ENCODE results near the gene CMKLR1. TPM values are rescaled to one million over a fixed set of nuclear protein-coding genes. Genes with fewer than 3 reads are reported as not detected.

CMKLR1 gene
- total and polyA plus RNA-seq, 4 donors: 0.67 to 13.7 (median 5.8) TPM

DNA sequence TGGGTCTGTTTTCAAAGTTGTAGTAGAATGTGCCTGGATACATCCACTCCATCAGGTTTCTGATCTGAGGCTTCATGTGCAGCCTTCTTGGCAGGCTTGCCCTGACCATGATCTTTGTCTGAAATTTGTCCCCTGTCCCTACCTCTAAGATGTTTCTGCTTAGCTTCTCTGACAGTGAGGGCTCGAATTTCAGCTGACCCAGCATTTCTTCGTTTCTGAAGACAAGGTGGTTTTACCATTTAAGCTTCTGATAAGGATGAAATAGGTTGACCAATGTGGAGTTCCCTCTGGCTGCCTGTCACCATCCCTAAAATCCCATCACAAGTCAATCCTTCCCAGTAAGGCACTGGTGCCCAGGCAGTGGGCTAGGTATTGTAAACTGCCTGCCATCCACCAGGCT, 57.0 kb downstream of the CMKLR1 start:
- no peak overlapping the region for H3K4me3 ChIP-seq (ENCODE audit: low read depth in 1 of 3, low read length in 3 of 3)
- no peak overlapping the region for H3K9ac ChIP-seq (ENCODE audit: low read depth in 1 of 2, low read length in 2 of 2)
- H3K4me1 ChIP-seq (ENCODE audit: control insufficient read depth in 4 of 4, insufficient read depth in 4 of 4, low read length in 3 of 4): no peaks in the 10 kb centered on the region
- TF ChIP-seq RAD21 (IDR thresholded peaks at IDR 0.05): no peak
- TF ChIP-seq SP1 (IDR thresholded peaks at IDR 0.05): no peak
- no peaks in the 10 kb centered on the region for H3K36me3 ChIP-seq (ENCODE audit: control insufficient read depth in 4 of 4, insufficient read depth in 3 of 4, low read depth in 1 of 4, low read length in 3 of 4)
- H3K9me3 ChIP-seq (ENCODE audit: control insufficient read depth in 4 of 4, low read length in 3 of 4): no peaks in the 10 kb centered on the region
- peaks cover 0 to 4% (median 0%) of the 10 kb centered on the region in 4 donors for H3K27me3 ChIP-seq (ENCODE audit: control insufficient read depth in 4 of 4, insufficient read depth in 4 of 4, low read length in 3 of 4)
- no peak for DNase-seq (ENCODE audit: low spot score)
- WGBS: 14% methylated on average over 2 of the region's 2 CpGs
- no peak overlapping the region for H3K27ac ChIP-seq (ENCODE audit: low read depth in 1 of 2, low read length in 2 of 2)

DNA sequence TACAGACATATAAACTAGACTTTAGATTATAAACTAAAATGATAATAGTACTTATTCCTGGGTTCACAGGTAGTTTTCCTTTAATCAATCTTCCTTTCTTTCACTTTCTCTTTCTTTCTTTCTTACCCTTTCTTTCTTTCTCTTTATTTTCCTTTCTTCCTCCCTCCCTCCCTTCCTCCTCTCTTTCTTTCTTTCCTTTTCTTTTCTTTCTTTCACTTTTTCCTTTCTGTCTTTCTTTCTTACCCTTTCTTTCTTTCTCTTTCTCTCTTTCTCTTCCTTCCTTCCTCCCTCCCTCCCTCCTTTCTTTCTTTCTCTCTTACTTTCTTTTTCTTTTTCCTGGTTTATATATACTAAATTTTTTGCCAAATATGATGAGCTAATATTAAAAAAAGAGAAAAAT, 61.5 kb downstream of the CMKLR1 start:
- H3K36me3 ChIP-seq (ENCODE audit: control insufficient read depth in 4 of 4, insufficient read depth in 3 of 4, low read depth in 1 of 4, low read length in 3 of 4): no peaks in the 10 kb centered on the region
- no peak overlapping the region for H3K9ac ChIP-seq (ENCODE audit: low read depth in 1 of 2, low read length in 2 of 2)
- no peaks in the 10 kb centered on the region for H3K4me1 ChIP-seq (ENCODE audit: control insufficient read depth in 4 of 4, insufficient read depth in 4 of 4, low read length in 3 of 4)
- H3K27ac ChIP-seq (ENCODE audit: low read depth in 1 of 2, low read length in 2 of 2): no peak overlapping the region
- H3K4me3 ChIP-seq (ENCODE audit: low read depth in 1 of 3, low read length in 3 of 3): no peak overlapping the region
- H3K9me3 ChIP-seq (ENCODE audit: control insufficient read depth in 4 of 4, low read length in 3 of 4): peaks cover 0 to 5% (median 2%) of the 10 kb centered on the region in 4 donors
- TF ChIP-seq YY1 (IDR thresholded peaks at IDR 0.05) (no peak), SP1 (IDR thresholded peaks at IDR 0.05) (no peak), NR2F2 (IDR thresholded peaks at IDR 0.05) (no peak), RAD21 (IDR thresholded peaks at IDR 0.05) (no peak), FOXA2 (IDR thresholded peaks at IDR 0.05) (no peak), RXRA (IDR thresholded peaks at IDR 0.05) (no peak)
- TF ChIP-seq, protein P1, sequence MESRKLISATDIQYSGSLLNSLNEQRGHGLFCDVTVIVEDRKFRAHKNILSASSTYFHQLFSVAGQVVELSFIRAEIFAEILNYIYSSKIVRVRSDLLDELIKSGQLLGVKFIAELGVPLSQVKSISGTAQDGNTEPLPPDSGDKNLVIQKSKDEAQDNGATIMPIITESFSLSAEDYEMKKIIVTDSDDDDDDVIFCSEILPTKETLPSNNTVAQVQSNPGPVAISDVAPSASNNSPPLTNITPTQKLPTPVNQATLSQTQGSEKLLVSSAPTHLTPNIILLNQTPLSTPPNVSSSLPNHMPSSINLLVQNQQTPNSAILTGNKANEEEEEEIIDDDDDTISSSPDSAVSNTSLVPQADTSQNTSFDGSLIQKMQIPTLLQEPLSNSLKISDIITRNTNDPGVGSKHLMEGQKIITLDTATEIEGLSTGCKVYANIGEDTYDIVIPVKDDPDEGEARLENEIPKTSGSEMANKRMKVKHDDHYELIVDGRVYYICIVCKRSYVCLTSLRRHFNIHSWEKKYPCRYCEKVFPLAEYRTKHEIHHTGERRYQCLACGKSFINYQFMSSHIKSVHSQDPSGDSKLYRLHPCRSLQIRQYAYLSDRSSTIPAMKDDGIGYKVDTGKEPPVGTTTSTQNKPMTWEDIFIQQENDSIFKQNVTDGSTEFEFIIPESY (IDR thresholded peaks at IDR 0.05): no peak
- no peak for DNase-seq (ENCODE audit: low spot score)
- H3K27me3 ChIP-seq (ENCODE audit: control insufficient read depth in 4 of 4, insufficient read depth in 4 of 4, low read length in 3 of 4): peaks cover 0 to 4% (median 2%) of the 10 kb centered on the region in 4 donors

DNA sequence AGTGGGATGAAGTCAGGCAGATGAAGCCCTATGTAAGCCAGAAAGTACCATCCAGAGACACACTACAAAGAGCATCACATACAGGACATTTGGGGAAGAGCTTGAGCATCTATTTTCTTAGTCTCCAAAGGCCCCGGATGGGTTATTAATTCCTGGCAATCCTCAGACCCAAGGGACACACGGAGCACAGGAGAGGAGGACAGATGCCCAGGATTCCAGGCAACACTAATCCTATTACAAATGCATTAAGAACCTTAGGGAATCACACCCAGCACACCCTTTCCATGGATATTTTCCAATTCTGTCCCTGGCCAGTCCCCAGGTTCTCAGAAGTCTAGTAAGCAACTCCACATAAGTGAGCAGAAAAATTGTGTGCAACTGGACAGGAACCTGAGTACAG, 65.9 kb downstream of the CMKLR1 start:
- no peak overlapping the region for H3K4me3 ChIP-seq (ENCODE audit: low read depth in 1 of 3, low read length in 3 of 3)
- no peak overlapping the region for H3K9ac ChIP-seq (ENCODE audit: low read depth in 1 of 2, low read length in 2 of 2)
- peaks cover 0 to 5% (median 3%) of the 10 kb centered on the region in 4 donors for H3K9me3 ChIP-seq (ENCODE audit: control insufficient read depth in 4 of 4, low read length in 3 of 4)
- TF ChIP-seq JUND (IDR thresholded peaks at IDR 0.05) (no peak), YY1 (IDR thresholded peaks at IDR 0.05) (no peak), FOXA1 (IDR thresholded peaks at IDR 0.05) (no peak)
- DNase-seq (ENCODE audit: low spot score): no peak
- H3K27me3 ChIP-seq (ENCODE audit: control insufficient read depth in 4 of 4, insufficient read depth in 4 of 4, low read length in 3 of 4): peaks cover 0 to 3% (median 0%) of the 10 kb centered on the region in 4 donors
- no peak overlapping the region for H3K27ac ChIP-seq (ENCODE audit: low read depth in 1 of 2, low read length in 2 of 2)
- H3K36me3 ChIP-seq (ENCODE audit: control insufficient read depth in 4 of 4, insufficient read depth in 3 of 4, low read depth in 1 of 4, low read length in 3 of 4): no peaks in the 10 kb centered on the region
- H3K4me1 ChIP-seq (ENCODE audit: control insufficient read depth in 4 of 4, insufficient read depth in 4 of 4, low read length in 3 of 4): no peaks in the 10 kb centered on the region
- 55% methylated on average over 2 of the region's 2 CpGs for WGBS

DNA sequence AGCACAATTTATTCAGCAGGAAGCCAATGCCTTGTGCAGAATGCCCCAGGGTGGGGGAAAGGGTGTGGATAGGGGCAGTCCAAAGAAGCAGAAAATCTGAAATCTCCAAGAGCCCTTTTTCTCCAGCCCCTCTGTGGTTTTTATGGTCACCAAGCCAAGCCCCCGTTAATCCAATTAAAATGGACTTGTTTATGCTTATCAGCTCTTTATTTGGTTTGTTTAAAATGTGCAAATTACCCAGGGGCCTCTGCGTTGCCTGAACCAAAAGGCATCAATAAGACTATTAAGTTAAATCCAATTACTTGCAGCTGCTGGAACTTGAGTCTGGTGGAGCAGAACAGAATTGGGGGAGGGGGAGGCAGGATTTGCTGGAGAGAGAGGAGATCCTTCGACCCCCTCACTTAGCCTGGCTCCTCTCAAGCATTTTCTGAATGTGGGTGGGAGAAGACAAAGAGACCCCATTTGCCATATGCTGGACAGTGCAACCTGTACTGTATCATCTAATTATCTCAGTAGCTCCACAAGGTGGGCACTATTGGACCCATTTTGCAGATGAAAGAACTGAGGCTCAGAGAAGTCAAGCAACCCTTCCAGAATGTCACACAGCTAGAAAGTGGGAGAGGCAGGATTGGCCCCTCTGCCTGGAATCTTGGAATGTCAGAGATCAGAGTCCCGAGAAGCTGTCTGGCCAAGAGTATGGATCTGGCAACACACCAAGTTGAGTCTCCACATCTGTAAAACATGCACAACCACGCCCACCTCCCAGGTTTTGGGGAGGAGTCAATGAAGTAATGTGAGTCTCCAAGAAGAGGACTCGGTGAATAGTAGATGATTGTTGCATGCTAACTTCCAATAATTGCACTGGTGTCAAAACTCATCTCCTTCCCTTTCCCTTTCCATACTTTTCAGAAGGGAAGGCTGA, 66.9 kb downstream of the CMKLR1 start:
- Histone ChIP-seq H3K9me3 (ENCODE audit: control insufficient read depth in 4 of 4, low read length in 3 of 4) (peaks cover 0 to 5% (median 4%) of the 10 kb centered on the region in 4 donors), H3K36me3 (ENCODE audit: control insufficient read depth in 4 of 4, insufficient read depth in 3 of 4, low read depth in 1 of 4, low read length in 3 of 4) (no peaks in the 10 kb centered on the region), H3K4me1 (ENCODE audit: control insufficient read depth in 4 of 4, insufficient read depth in 4 of 4, low read length in 3 of 4) (no peaks in the 10 kb centered on the region), H3K9ac (ENCODE audit: low read depth in 1 of 2, low read length in 2 of 2) (no peak overlapping the region), H3K4me3 (ENCODE audit: low read depth in 1 of 3, low read length in 3 of 3) (no peak overlapping the region), H3K27me3 (ENCODE audit: control insufficient read depth in 4 of 4, insufficient read depth in 4 of 4, low read length in 3 of 4) (peaks cover 0 to 6% (median 2%) of the 10 kb centered on the region in 4 donors), H3K27ac (ENCODE audit: low read depth in 1 of 2, low read length in 2 of 2) (no peak overlapping the region)
- no peak for DNase-seq (ENCODE audit: low spot score)
- whole genome bisulfite sequencing: 59% methylated on average over 6 of the region's 6 CpGs
- no peak for TF ChIP-seq TAF1 (conservative IDR thresholded peaks at IDR 0.05)
- TF ChIP-seq, protein P2, sequence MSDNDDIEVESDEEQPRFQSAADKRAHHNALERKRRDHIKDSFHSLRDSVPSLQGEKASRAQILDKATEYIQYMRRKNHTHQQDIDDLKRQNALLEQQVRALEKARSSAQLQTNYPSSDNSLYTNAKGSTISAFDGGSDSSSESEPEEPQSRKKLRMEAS (IDR thresholded peaks at IDR 0.05): no peak
- TF ChIP-seq, protein P3, sequence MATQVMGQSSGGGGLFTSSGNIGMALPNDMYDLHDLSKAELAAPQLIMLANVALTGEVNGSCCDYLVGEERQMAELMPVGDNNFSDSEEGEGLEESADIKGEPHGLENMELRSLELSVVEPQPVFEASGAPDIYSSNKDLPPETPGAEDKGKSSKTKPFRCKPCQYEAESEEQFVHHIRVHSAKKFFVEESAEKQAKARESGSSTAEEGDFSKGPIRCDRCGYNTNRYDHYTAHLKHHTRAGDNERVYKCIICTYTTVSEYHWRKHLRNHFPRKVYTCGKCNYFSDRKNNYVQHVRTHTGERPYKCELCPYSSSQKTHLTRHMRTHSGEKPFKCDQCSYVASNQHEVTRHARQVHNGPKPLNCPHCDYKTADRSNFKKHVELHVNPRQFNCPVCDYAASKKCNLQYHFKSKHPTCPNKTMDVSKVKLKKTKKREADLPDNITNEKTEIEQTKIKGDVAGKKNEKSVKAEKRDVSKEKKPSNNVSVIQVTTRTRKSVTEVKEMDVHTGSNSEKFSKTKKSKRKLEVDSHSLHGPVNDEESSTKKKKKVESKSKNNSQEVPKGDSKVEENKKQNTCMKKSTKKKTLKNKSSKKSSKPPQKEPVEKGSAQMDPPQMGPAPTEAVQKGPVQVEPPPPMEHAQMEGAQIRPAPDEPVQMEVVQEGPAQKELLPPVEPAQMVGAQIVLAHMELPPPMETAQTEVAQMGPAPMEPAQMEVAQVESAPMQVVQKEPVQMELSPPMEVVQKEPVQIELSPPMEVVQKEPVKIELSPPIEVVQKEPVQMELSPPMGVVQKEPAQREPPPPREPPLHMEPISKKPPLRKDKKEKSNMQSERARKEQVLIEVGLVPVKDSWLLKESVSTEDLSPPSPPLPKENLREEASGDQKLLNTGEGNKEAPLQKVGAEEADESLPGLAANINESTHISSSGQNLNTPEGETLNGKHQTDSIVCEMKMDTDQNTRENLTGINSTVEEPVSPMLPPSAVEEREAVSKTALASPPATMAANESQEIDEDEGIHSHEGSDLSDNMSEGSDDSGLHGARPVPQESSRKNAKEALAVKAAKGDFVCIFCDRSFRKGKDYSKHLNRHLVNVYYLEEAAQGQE (IDR thresholded peaks at IDR 0.05): no peak
- TF ChIP-seq, protein P4, sequence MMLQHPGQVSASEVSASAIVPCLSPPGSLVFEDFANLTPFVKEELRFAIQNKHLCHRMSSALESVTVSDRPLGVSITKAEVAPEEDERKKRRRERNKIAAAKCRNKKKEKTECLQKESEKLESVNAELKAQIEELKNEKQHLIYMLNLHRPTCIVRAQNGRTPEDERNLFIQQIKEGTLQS (IDR thresholded peaks at IDR 0.05): no peak
- no peak for TF ChIP-seq JUND (IDR thresholded peaks at IDR 0.05)
- no peak for TF ChIP-seq FOXA1 (IDR thresholded peaks at IDR 0.05)
- TF ChIP-seq NR2F2 (IDR thresholded peaks at IDR 0.05): no peak
- TF ChIP-seq, protein P1 (IDR thresholded peaks at IDR 0.05): no peak

Measured in liver (tissue), 9 donors.